GM19372 (cell line): ENCODE results near the gene FAM171A1.

Source experiments
- ATAC-seq: cut with Tn5 transposase; IDR thresholded peaks from one replicate; pipeline ENCODE4 v1.9.1; 2021; ENCODE audit warnings: mild to moderate bottlenecking, low read depth, moderate library complexity; ENCODE audit not compliant: unreplicated experiment

FAM171A1 gene

DNA sequence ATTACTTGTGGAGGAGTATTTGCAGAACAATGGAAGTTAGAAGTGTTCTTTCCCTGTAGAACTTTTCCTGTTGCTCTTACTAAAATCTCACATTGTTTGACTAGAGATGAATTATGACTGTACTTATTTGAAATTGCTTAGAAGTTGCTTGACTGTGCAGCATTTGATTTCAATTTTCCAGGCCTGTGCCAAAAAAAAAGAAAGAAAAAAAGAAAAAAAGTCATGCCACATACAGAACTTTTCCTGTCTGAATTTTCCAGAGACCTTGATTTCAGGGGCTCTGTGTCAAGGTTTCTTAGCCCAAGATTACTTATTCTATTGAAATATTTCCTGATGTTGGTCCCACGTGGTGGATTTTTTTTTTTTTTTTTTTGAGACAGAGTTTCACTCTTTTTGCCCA is 3.5 kb upstream of the FAM171A1 start:
- no peak for ATAC-seq

DNA sequence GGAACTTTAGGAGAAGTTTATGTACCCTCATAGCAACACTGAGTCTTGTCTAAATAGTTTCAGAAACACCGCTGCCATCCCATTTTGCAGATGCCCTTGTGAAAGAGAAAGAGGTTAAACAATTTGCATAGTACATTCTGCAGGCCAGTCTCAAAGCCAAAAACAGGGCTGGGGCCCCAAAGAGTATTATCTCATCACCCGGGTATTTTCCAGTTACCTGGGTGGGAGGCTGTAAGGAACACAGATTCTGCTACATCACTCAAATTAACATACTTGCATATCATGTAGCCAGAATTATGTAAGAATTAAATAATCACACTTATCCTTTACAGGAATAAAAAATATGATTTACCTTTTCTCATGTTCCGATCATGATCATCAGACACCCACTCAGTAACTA is 3.1 kb upstream of the FAM171A1 start:
- ATAC-seq = no peak

DNA sequence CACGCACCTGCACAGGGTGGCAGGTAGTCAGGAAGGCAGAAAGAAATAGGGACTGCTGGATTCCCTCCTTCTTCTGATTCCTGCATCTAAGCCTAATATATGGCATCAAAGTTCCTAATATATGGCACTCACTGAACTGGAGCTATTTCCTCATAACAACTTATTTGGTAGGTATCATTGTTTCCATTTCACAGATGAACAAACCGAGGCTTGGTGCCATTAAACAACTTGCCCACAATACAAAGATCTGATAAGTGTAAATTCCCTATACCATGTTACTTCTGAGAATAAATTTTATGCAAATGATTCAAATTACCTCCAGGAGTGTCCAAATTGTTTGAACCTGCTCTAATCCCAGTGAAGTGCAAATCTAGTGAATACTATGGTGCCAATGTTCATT is 2.1 kb upstream of the FAM171A1 start:
- no peak for ATAC-seq

DNA sequence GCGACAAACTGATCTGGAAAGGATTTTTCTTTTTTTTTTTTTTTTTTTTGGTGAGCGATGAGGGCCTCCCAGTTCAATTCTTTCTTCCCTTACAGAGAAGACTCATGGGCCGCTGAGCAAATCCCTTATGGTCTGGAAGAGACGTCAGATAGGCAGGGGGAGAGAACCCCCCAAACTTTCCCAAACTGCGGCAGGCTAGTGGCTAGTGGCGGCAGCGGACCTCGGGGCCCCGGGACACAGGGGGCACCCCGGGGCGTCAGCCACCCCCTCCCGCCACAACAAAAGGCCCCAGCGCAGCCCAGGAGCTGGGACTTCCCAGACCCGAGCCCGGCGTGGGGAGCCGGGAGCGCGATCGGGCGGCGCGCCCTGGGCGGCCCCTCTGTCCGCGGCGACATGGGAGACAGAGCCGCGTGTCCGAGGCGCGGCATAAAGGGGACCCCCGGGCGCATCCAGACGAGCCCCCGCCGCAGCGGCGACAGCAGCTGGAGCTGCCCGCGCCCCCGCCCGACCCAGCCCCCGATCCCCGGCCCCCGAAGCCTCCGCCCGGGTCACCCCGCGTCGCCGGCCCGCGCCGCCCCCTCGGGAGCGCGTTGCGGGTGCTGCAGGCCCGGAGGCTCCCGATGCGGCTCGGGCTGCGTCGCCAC is 755 bp downstream of the FAM171A1 start:
- peak; percentile 27 for ATAC-seq

DNA sequence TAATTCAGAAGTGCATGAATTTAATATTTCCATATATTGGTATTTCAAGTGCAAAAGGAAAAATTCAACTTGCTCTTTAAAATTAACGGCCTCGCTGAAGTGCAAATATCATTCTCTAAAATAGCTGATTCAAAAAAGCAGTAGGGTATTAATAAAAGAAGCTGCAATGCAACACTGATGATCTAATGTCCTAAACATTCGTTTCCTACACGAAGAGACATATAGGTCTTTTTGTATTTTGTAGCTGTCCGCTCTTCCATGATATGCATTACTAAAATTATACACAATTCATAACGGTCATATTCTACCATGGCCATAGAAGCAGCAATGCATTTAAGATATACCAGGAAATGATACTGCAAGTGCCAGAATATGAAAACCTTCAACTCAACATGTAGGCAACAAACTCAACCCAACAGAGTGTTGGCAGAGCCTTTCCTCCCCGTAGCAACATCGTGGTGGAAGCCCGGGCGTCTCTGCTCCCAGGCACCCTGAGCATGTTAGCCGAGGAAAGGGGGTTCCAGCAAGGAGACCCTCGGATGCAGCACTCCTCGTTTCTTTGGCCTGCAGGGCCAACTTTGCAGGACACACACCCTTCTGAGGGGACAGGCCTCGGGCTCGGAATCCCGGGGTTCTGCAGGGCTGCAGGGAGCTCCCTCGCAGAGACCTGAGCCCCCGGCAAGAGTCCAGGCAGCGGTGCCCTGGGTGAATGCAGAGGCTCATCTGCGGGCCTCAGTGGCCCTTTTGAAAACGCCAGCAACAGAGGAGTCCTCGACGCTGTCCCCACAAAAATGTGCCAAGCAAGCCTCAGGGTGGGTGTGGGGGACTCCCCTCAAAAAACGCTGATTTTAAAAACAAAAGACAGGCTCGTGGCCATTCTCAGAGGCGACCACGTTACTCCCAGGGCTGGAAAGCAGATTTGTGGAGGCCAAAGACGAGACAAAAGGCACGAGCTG is 1.6 kb downstream of the FAM171A1 start:
- no peak for ATAC-seq

DNA sequence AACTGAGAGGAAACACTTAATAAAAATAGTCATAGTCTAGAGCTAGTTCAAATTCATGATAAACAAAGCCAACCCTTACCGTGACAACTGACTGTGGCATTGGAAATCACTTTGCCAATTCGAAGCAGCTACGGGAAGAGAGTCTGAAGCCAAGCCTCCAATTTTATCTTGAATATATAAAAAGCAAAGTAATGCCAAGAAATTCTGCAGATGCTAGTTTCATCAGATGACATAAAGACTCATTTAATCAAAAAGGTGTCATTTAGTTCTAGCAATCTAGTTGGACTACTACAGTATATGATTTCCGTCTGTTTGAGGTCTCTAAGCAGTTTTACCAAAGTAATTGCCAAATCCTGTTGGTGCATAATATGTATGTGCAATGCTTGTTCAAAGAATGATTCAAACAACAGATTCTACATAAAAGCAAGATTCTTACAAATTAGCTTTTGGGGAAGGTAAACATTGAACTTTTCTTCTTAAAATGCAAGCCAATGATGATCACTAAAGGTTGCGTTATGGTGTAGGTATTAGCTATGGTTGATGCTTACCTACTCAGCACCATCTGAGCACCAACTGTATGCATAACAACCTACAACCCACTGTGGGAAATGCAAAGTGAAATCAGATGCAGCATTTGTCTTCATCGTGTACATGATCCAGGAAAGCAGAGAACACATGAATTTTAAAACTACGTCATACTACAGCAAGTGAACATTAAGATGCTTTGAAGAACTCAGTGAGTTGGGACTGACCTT is 2.8 kb downstream of the FAM171A1 start:
- ATAC-seq = no peak

DNA sequence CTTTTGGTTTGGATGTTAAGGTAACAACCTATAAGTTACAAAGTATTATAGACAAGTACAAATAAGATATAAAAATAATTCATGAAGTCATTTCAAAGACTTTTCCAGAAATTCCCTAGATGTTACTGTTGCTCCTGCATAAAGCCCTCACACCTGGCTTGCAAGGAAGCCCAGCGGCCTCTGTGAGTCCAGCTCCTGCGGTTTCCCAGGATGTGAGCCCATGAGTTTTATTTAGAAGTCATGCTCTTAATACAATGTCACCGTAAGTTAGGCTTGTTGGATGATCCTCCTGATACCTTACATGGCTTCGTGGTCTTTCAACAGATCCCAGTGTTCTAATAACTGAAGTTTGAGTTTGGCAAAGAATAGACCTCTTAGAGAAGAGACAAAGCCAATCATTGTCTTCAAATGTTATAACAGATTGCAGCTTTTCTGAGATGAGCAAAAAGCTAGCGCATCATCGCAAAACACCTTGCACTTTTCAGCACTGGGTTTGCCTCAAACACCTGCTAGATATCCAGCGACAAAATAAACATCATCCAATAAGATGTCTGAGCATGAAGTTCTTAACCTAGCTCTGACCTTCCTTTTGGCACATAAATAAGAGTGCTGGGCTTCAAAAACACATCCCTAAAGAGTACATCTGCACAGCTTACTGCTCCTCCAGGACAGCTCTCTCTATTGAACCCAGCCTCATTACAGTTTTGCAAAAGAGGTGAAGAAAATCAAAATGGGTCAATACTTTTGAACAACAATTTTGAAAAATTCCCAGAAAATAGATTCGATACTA is 3.6 kb downstream of the FAM171A1 start:
- no peak for ATAC-seq

DNA sequence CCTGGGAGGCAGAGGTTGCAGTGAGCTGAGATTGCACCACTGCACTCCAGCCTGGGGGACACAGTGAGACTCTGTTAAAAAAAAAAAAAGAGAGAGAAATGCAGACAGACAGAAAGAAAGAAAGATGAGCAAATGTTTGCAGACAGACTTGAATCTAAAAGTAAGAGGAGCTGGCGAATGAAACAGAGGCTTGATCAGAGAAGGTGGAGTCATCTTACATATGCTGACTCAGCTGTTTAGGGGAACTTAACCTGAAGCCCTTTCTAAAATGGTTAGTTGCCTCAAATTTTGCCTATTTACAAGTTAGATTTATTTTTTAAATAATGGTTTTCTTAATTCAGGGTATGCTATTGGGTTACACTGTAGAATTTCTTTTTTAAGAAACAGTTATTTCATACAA is 5.4 kb downstream of the FAM171A1 start:
- no peak for ATAC-seq

DNA sequence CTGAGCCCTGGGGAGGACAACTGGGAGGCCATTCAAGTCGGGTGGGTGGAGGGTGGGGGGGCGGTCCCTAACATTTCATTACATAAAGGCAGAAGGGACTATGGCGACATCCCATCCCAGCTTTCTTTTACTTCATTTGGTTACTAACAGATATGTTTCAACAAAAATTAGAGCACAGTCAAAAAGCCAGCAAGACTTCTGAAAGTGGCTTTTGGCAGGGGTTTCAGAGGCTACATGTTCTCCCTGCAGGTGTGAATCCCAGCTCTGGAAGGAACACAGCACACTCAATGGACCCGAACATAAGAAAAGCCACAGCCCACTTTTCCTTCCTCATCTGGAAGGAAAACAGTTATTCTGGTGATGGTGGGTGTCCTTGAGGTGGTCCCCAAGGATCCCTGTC is 7.1 kb downstream of the FAM171A1 start:
- ATAC-seq = no peak

DNA sequence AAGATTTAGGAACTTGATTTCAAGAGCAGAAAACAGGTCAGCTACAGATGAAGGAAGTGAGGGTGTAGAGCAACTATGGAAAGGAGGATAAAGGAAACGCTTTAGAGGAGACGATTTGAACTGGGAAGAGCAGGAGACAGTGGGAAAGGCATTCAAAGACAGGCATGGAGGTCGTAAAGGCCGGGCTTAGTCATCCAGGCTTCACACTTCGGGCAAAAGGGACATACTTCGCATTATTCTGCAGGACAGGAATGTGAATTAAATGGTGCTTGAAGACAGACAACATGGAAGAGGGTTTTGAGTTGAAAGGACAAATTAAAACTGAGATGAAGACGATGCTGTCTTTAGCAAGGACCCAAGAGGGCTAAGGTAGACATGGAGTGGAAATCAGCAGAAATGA is 8.1 kb downstream of the FAM171A1 start:
- ATAC-seq = no peak

DNA sequence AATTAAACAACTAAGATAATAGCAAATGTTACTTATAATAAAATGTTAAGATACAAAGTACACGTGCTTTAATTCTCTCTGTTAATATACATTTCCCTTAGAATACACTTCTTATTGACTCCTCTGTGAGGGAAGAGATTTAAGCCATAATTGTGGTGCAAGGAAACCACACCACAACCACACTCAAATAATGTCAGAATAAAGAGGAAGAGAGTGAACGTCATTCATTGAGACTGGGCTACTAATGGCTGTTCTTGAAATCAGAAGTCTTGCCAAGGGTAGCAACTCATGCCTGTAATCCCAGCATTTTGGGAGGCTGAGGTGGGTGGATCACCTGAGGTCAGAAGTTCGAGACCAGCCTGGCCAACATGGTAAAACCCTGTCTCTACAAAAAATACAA is 10.0 kb downstream of the FAM171A1 start:
- ATAC-seq = no peak

DNA sequence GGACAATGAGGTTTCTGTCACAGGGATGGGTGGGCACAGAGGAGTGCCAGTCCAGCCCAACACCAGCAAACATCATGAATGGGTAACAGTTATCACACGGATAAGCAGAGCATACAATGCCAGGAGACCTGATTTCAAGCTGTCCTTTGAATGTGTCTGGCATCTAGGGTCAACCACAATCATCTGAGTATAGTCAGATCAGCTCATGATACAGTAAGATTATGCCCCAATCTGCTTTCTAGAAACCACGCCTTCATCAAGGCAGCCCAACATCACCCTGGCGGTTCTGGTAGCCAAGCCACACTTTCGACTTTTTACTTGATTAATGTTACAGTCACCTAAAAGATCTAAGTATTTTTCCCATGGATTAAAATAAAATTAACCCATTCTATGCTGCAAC is 10.5 kb downstream of the FAM171A1 start:
- no peak for ATAC-seq

DNA sequence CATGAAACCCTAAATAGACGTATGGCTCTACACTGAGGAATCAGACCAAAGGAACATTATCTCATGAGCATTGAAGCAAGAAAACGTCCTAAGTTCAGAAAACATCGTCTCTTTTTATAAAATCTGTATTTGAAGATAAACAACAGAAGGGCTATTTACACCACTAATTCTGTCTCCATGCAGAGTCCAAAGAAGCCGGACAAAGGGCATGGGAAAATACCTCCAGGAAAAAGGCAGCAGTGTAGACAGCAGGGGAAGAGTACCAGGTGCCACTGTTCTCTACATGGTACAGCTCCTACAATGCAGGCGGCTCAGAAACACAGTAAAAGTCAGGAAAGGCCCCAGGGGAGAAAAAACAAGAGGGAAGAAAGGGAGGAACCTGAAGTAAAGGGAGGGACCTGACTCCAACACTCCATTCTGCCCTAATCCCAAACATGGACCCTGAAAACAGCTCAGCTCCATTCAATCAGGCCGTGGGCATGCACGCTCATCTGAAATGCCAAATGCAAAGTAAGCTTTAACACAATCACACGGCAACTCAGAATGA is 17.5 kb downstream of the FAM171A1 start:
- ATAC-seq = no peak

DNA sequence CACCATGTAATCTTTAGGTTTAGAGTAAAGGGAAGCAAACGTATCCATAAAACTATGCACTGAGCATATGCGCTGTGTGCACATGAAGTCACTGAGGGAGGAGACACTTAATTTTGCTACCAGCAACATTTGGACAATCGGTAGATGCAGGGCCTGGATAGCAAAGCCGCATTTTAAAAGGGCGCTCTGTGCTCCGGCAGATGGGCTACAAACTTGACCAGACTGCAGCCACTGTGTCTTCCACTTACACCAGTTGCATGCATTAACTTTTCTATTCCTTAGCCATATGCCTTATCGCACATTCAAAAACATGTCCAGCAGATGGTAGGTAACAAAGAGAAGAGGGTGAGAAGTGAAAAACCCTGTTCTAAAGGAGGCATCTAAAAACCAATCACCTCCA is 18.3 kb downstream of the FAM171A1 start:
- ATAC-seq = no peak

DNA sequence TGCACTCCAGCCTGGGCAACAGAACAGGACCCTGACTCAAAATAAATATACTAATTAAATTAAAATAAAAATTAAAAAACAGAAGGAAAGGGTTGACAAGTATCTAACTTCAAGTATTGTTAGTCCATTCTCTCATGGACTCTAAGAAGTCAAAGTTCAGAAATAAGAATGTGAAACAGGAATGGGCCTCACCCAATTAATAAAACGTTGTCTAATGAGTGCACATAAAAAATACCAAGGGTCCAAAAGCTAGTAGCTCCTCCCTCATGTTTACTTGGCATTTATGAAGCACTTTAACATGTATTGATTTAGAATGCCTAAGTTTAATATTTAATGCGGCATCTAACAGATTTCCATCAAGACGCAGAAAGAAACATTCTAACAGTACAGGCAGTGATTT is 18.9 kb downstream of the FAM171A1 start:
- no peak for ATAC-seq

DNA sequence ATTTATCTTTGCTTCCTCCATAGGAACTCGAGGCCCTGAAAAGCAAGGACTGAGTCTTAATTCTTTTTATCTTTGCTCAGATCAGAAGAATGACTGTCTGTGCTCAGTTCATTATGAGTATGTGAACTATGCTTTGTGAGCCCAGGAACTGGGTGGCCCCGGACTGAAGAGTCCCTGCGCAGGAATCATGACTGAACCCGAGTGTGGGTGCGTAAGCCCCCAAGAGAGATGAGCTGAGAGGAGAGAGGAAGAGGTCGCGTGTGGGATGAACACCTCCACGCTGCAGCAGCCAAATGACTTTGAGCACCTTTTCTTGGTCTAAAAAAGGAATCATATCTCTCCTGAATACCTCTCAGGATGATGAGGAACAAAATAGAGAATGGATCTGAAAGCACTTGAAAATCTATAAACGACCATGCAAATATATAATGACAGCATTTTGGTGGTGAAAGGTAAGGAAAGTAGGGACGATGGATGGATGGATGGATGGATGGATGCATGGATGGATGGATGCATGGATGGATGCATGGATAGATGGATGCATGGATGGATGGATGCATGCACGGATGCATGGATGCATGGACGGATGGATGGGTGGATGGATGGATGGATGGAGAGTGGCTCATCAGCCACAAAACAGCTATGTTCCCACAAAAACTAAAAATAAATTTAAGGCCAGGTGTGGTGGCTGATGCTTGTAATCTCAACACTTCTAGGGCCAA is 19.8 kb downstream of the FAM171A1 start:
- ATAC-seq = no peak

DNA sequence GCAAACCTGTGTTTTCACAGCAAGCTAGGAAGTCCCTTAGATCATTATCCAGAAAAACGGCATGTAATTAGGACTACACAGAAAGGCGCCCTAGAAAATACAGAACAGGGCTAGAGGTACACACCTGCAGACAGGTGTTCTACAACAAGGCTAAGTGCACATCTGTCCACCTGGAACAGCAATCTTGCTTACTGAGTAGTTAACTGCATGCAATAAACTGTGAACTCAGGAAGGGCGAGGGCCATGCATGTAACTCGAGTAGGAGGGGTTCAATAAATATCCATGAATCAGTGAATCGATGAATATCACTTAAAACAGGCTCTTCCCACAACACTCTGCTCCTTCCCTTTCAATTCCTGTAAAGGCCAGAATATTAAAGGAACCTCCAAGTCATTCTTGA is 22.0 kb downstream of the FAM171A1 start:
- no peak for ATAC-seq

DNA sequence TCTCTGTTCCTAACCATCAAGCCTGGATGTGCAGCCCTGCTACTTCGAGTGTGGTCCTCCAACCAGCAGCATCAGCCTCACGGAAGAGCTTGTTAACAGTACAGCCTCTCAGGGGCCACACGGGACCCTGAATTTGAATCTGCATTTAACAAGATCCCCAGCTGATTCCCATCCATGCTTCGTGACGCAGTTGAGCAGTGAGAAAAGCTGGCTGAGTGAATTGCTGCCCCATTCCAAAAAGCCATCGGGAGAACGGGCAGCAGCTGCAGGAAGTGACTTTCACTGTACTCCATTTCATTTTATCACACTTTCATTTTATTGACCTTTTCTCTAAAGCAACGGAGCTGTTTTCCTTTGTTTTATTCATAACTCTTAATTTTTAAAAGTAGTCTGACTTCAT is 22.5 kb downstream of the FAM171A1 start:
- ATAC-seq = no peak

DNA sequence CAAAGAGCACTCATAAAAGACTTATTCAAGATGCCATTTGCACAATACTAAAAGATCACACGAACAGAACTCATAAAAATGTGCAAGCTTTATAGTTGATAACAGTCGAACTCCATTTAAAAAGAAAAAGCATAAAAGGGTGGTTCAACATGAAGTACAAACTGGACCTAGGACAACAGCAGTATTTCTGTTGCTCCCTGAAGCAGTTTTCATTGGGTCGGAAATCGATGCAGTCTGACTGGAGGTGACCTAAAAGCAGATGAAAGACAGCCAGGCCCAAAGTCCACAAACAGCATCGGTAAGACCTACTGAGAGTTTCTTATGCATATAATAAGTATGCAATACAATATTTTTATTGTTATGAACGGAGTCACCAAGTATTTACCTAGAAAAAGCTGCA is 23.9 kb downstream of the FAM171A1 start:
- no peak for ATAC-seq
